HEK293 (cell line): Measurements from ENCODE around the gene DCST2.

Experiments
- CTCF ChIA-PET: fragments of 350-600 bp; formaldehyde crosslinking; extraction: SDS; loops from one replicate; lab custom pipeline; 2021; ENCODE audit warnings: antibody characterized with exemption; lab: Yijun Ruan, JAX
- POLR2A ChIA-PET: fragments of 300-600 bp; formaldehyde crosslinking; extraction: SDS; loops from one replicate; lab custom pipeline; 2020; ENCODE audit warnings: antibody characterized with exemption, inconsistent platforms; lab: Yijun Ruan, JAX
- H3K27ac ChIP-seq: fragments of 200-500 bp; sonication (Bioruptor generic); 2 replicates; pipeline ENCODE4 v1.5.1; 2014; ENCODE audit warnings: low read depth, low read length, control low read depth, inconsistent platforms; ENCODE audit errors: extremely low read depth
- H3K36me3 ChIP-seq, 2 experiments: fragments of 200-500 bp in 1 of 2; sonication (Bioruptor generic) in 1 of 2; 1 replicate in 1 of 2; 2 replicates in 1 of 2; pipeline ENCODE4 v1.5.1; 2014 to 2017; ENCODE audit warnings: inconsistent platforms in 2 of 2, low read length in 2 of 2; ENCODE audit not compliant: control insufficient read depth in 2 of 2, insufficient read depth in 1 of 2
- H3K4me1 ChIP-seq: fragments of 200-500 bp; sonication (Bioruptor generic); 2 replicates; pipeline ENCODE4 v1.5.1; 2014; ENCODE audit warnings: mild to moderate bottlenecking, low read length, inconsistent platforms; ENCODE audit not compliant: control insufficient read depth, insufficient read depth
- H3K4me3 ChIP-seq: 2 replicates; pipeline ENCODE4 v1.5.1; 2011; ENCODE audit warnings: low read depth, mild to moderate bottlenecking, control low read depth, low read length, moderate library complexity
- H3K9me3 ChIP-seq: fragments of 200-500 bp; sonication (Bioruptor generic); 2 replicates; pipeline ENCODE4 v1.5.1; 2014; ENCODE audit warnings: low read depth, low read length, inconsistent platforms; ENCODE audit not compliant: control insufficient read depth, insufficient read depth
- AEBP2 ChIP-seq: fragments of 450-650 bp; formaldehyde crosslinking; IDR thresholded peaks from 2 replicates; pipeline ENCODE4 v1.5.1; 2016; ENCODE audit warnings: missing biosample characterization, missing genetic modification characterization, borderline replicate concordance
- ELK4 ChIP-seq: IDR thresholded peaks from 2 replicates; pipeline ENCODE4 v1.6.1; 2011; ENCODE audit warnings: mild to moderate bottlenecking, low read depth, low read length, borderline replicate concordance
- HOXC10 ChIP-seq: sonication (generic); formaldehyde crosslinking; IDR thresholded peaks from 2 replicates; pipeline ENCODE4 v1.8.1; 2023; ENCODE audit warnings: mild to moderate bottlenecking, missing genetic modification reagents
- KLF1 ChIP-seq: fragments of 450-650 bp; formaldehyde crosslinking; IDR thresholded peaks from 2 replicates; pipeline ENCODE4 v1.5.1; 2016; ENCODE audit warnings: missing biosample characterization, missing genetic modification characterization
- KLF17 ChIP-seq: fragments of 450-650 bp; formaldehyde crosslinking; IDR thresholded peaks from 2 replicates; pipeline ENCODE4 v1.5.1; 2016; ENCODE audit warnings: missing biosample characterization, missing genetic modification characterization
- PRDM4 ChIP-seq: fragments of 450-650 bp; formaldehyde crosslinking; IDR thresholded peaks from 2 replicates; pipeline ENCODE4 v1.5.1; 2017; ENCODE audit warnings: missing biosample characterization, missing genetic modification characterization
- SCRT2 ChIP-seq: fragments of 450-650 bp; formaldehyde crosslinking; IDR thresholded peaks from 2 replicates; pipeline ENCODE4 v1.5.1; 2016; ENCODE audit warnings: missing biosample characterization, missing genetic modification characterization
- SETDB1 ChIP-seq: IDR thresholded peaks from one replicate; pipeline ENCODE4 v1.6.1; 2017; ENCODE audit warnings: mild to moderate bottlenecking, low read length, moderate library complexity, mixed read lengths; ENCODE audit not compliant: insufficient read length
- SP3 ChIP-seq: fragments of 450-650 bp; formaldehyde crosslinking; IDR thresholded peaks from 2 replicates; pipeline ENCODE4 v1.5.1; 2016; ENCODE audit warnings: missing biosample characterization, missing genetic modification characterization
- ZBTB21 ChIP-seq: fragments of 450-650 bp; formaldehyde crosslinking; IDR thresholded peaks from 2 replicates; pipeline ENCODE4 v1.5.1; 2017; ENCODE audit warnings: missing biosample characterization, missing genetic modification characterization
- ZBTB26 ChIP-seq: fragments of 450-650 bp; formaldehyde crosslinking; optimal IDR thresholded peaks from 2 replicates; pipeline ENCODE3; 2016; ENCODE audit warnings: missing biosample characterization, mild to moderate bottlenecking, missing genetic modification characterization
- ZNF10 ChIP-seq: fragments of 450-650 bp; formaldehyde crosslinking; IDR thresholded peaks from 2 replicates; pipeline ENCODE4 v1.5.1; 2017; ENCODE audit warnings: missing biosample characterization, missing genetic modification characterization
- ZNF121 ChIP-seq: fragments of 450-650 bp; formaldehyde crosslinking; IDR thresholded peaks from 2 replicates; pipeline ENCODE4 v1.5.1; 2016; ENCODE audit warnings: missing biosample characterization, missing genetic modification characterization
- ZNF174 ChIP-seq: fragments of 450-650 bp; formaldehyde crosslinking; IDR thresholded peaks from 2 replicates; pipeline ENCODE4 v1.5.0; 2017; ENCODE audit warnings: missing biosample characterization, mild to moderate bottlenecking, missing genetic modification characterization
- ZNF214 ChIP-seq: fragments of 450-650 bp; formaldehyde crosslinking; IDR thresholded peaks from 2 replicates; pipeline ENCODE4 v1.5.1; 2017; ENCODE audit warnings: missing biosample characterization, mild to moderate bottlenecking, missing genetic modification characterization, borderline replicate concordance
- ZNF223 ChIP-seq: fragments of 450-650 bp; formaldehyde crosslinking; IDR thresholded peaks from 2 replicates; pipeline ENCODE4 v1.5.1; 2016; ENCODE audit warnings: missing biosample characterization, missing genetic modification characterization
- ZNF266 ChIP-seq: fragments of 450-650 bp; formaldehyde crosslinking; IDR thresholded peaks from 2 replicates; pipeline ENCODE4 v1.5.1; 2016; ENCODE audit warnings: missing biosample characterization, missing genetic modification characterization, low read depth
- ZNF416 ChIP-seq: fragments of 450-650 bp; formaldehyde crosslinking; IDR thresholded peaks from 2 replicates; pipeline ENCODE4 v1.5.1; 2016; ENCODE audit warnings: missing biosample characterization, missing genetic modification characterization
- ZNF501 ChIP-seq: fragments of 450-650 bp; formaldehyde crosslinking; IDR thresholded peaks from 2 replicates; pipeline ENCODE4 v1.5.1; 2016; ENCODE audit warnings: missing biosample characterization, missing genetic modification characterization
- ZNF585B ChIP-seq: fragments of 450-650 bp; formaldehyde crosslinking; IDR thresholded peaks from 2 replicates; pipeline ENCODE4 v1.5.1; 2016; ENCODE audit warnings: missing biosample characterization, missing genetic modification characterization
- ZNF621 ChIP-seq: fragments of 450-650 bp; formaldehyde crosslinking; IDR thresholded peaks from 2 replicates; pipeline ENCODE4 v1.5.1; 2017; ENCODE audit warnings: missing biosample characterization, missing genetic modification characterization
- ZNF624 ChIP-seq: fragments of 450-650 bp; formaldehyde crosslinking; IDR thresholded peaks from 2 replicates; pipeline ENCODE4 v1.5.1; 2017; ENCODE audit warnings: missing biosample characterization, missing genetic modification characterization
- ZNF791 ChIP-seq: fragments of 450-650 bp; formaldehyde crosslinking; IDR thresholded peaks from 2 replicates; pipeline ENCODE4 v1.5.1; 2016; ENCODE audit warnings: missing biosample characterization, missing genetic modification characterization

Gene DCST2

GRCh38 chr1:155033524-155033923 is at the start of gene DCST2, which contains the start of gene DCST1:
Gene DCST2, minus strand, starts transcription at chr1:155033781. Its CDS starts 80 bp downstream, at chr1:155033701.
Gene DCST1, plus strand, starts transcription at chr1:155033824. Its CDS starts 213 bp downstream, at chr1:155034037.
- ChIA-PET CTCF (interaction anchor here (1.5 to 3.0 kb wide), 2 partner anchors 11 to 16 kb away, joined by 8 to 19 read pairs; no protein-coding TSS in a partner anchor), POLR2A (interaction anchor here (0.8 kb wide), 1 partner anchor 11 kb away, joined by 3 read pairs; no protein-coding TSS in a partner anchor)
- no peak within 1 kb of the TSS for H3K4me3 ChIP-seq
- H3K4me1 ChIP-seq: no peaks in the 10 kb centered on the region
- no peak within 1 kb of the TSS for H3K27ac ChIP-seq
- TF ChIP-seq ZNF624 (tag by site-specific recombination): no peak
- TF ChIP-seq ZNF416 (tag by site-specific recombination): no peak
- TF ChIP-seq ZNF121: no peak
- no peak for TF ChIP-seq ELK4
- TF ChIP-seq ZNF621 (tag by site-specific recombination): no peak
- no peak for TF ChIP-seq AEBP2 (tag by site-specific recombination)
- no peak for TF ChIP-seq ZBTB26 (tag by site-specific recombination)
- TF ChIP-seq, all 188 proteins: peak for 0
- H3K36me3 ChIP-seq: no peaks in the 10 kb centered on the region
- no peaks in the 10 kb centered on the region for H3K9me3 ChIP-seq

GRCh38 chr1:155083052-155083541 is 49.5 kb upstream of the DCST2 start:
- Histone ChIP-seq H3K4me3 (no peak overlapping the region), H3K4me1 (peaks cover 16% of the 10 kb centered on the region), H3K27ac (no peak overlapping the region), H3K9me3 (no peaks in the 10 kb centered on the region), H3K36me3 (no peaks in the 10 kb centered on the region)
- ChIA-PET POLR2A (interaction anchor here (0.7 kb wide), 1 partner anchor 1456 kb away, joined by 5 read pairs; the partner anchor contains the start of gene S100A13), CTCF (interaction anchor here (0.5 to 4.5 kb wide), 6 partner anchors 10 to 84 kb away, joined by 3 to 117 read pairs (median 34); partner anchors contain the start of gene EFNA4)
- TF ChIP-seq ZNF10 (tag by site-specific recombination) (no peak), SCRT2 (tag by site-specific recombination) (peak; percentile 58; the same call in 1 of the 2 replicates), ZNF624 (tag by site-specific recombination) (no peak), ZBTB21 (tag by site-specific recombination) (no peak), SETDB1 (no peak), KLF17 (tag by site-specific recombination) (no peak), ZNF214 (tag by site-specific recombination) (no peak), SP3 (tag by site-specific recombination) (peak; percentile 25; the same call in 1 of the 2 replicates), ZNF585B (tag by site-specific recombination) (no peak), PRDM4 (tag by site-specific recombination) (no peak), ZNF266 (tag by site-specific recombination) (no peak), HOXC10 (CRISPR knock-in tag) (no peak), KLF1 (tag by site-specific recombination) (peak; percentile 96), AEBP2 (tag by site-specific recombination) (no peak), ELK4 (no peak), ZNF791 (no peak), ZNF223 (tag by site-specific recombination) (no peak), ZNF501 (no peak), ZNF174 (tag by site-specific recombination) (no peak)
